Stimulated activated CD4-positive, alpha-beta T cell treated with anti-CD3 and anti-CD28 coated beads, Interleukin-12 subunit alpha, Interleukin-12 subunit beta, amount 100 ng/mL, for 24 hours (primary cell): Measurements from ENCODE around the gene PDE6G.

ENCODE experiments used
- DNase-seq, 2 experiments: peaks; one replicate each; pipeline ENCODE4 v3.0.0-alpha.2; 2020; ENCODE audit warnings: low read depth in 2 of 2

PDE6G gene

GRCh38 chr17:81656118-81656743 lies at the start of gene PDE6G:
Gene PDE6G, minus strand, starts transcription at chr17:81656542. Its CDS starts 3,237 bp downstream, at chr17:81653305.
- DNase-seq = no peak

GRCh38 chr17:81705518-81706231 lies 49.3 kb upstream of the PDE6G start:
- DNase-seq = no peak

GRCh38 chr17:81703747-81704654 lies 47.7 kb upstream of the PDE6G start:
- no peak for DNase-seq

- peak; percentile 78 to 84 for DNase-seq
Observed at GRCh38 chr17:81702934-81703746, 46.8 kb upstream of the PDE6G start, which contains the start of gene MRPL12. Gene MRPL12, plus strand, starts transcription at chr17:81703367. Its CDS starts 135 bp downstream, at chr17:81703502.

DNA sequence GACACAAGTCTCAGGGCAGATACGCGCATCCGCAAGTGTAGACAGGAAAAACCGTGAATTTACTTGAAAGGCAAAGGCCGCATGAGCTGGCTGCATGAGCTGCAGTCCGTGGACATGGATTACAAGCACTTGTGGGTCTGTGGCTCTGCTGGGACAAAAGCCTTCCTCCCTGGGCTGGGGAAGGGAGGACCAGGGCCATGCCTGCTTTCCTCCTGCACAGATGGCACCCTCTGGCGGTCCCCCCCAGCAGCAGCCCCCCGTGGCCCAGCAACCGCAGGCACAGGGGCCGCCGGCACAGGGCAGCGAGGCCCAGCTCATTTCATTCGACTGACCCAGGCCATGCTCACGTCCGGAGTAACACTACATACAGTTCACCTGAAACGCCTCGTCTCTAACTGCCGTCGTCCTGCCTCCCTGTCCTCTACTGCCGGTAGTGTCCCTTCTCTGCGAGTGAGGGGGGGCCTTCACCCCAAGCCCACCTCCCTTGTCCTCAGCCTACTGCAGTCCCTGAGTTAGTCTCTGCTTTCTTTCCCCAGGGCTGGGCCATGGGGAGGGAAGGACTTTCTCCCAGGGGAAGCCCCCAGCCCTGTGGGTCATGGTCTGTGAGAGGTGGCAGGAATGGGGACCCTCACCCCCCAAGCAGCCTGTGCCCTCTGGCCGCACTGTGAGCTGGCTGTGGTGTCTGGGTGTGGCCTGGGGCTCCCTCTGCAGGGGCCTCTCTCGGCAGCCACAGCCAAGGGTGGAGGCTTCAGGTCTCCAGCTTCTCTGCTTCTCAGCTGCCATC lies 45.1 kb upstream of the PDE6G start:
- no peak for DNase-seq

GRCh38 chr17:81700353-81701287 lies 44.3 kb upstream of the PDE6G start:
- no peak for DNase-seq

DNA sequence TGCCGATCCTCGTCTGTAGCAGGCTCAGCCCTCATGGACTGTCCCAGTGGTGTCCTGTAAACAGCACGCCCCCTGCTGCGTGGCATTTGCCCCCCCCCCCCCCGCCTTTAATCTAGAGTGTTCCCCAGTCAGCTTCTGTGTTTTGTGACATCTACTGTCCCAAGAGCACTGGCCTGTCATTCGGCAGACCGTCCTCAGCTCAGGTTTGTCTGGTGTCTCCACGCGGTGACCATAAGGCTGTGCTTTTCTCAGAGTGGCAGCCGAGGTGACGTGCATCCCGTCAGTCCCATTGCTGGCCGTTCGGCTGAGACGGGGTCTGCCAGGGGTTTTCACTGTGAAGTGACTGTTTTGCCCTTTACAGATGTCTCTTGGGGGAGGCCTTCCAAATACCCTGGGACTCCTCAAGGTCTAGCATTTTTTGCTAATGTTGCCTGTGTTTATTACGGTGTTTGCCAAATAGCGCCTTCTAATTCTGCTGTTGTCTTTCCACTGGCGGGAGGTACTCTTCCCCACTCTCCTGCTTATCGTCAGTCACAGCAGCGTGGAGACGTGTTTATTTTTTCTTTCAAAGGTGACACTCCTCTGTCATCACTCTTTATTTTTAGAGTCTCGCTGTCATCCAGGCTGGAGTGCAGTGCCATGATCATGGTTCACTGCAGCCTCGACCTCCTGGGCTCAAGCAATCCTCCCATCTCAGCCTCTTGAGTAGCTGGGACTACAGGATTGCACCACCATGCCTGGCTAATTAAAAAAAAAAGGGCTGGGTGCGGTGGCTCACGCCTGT lies 41.1 kb upstream of the PDE6G start:
- DNase-seq = no peak

GRCh38 chr17:81696218-81696941 lies 40.0 kb upstream of the PDE6G start:
- DNase-seq = no peak

DNA sequence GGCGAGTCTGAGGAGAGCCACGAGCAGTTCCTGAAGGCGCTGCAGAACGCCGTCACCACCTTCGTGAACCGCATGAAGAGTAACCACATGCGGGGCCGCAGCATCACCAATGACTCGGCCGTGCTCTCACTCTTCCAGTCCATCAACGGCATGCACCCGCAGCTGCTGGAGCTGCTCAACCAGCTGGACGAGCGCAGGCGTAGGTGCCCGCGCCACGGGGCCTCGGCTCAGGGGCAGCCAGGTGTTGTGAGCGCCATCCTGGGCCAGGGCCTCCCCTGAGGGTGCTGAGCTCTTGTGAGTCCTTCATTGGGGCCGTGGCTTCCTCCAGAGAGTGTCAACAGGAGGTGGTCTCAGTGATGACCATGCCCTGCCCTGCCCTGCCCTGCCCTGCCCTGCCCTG lies 39.5 kb upstream of the PDE6G start:
- DNase-seq = no peak

- DNase-seq = no peak
Observed at GRCh38 chr17:81695211-81695610, 38.9 kb upstream of the PDE6G start.

- DNase-seq = no peak
Observed at GRCh38 chr17:81694810-81695209, 38.5 kb upstream of the PDE6G start.

DNA sequence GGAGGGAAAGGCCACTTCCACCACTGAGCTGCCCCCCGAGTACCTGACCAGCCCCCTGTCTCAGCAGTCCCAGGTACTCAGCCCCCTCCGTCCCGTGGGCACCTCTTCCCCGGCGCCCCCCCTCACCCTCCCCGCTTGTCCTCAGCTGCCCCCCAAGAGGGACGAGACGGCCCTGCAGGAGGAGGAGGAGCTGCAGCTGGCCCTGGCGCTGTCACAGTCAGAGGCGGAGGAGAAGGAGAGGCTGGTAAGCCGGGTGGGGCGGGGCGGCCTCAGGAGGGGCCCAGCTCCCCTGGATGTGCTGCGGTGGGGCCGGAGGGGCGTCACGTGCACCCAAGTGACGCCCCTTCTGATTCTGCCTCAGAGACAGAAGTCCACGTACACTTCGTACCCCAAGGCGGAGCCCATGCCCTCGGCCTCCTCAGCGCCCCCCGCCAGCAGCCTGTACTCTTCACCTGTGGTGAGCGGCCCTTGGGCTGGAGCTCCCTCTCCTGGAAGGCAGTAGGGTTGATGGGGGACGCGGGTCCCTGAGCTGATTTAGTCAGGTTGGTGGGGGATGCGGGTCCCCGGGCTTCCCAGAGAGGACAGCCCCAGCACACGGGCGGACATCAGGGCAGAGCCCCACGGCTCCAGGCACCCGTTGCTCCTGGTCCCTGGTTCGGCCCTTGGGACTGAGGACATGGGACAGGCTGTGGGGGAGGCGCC lies 37.3 kb upstream of the PDE6G start:
- DNase-seq = no peak

- no peak for DNase-seq
Observed at GRCh38 chr17:81691608-81692007, 35.3 kb upstream of the PDE6G start.

DNA sequence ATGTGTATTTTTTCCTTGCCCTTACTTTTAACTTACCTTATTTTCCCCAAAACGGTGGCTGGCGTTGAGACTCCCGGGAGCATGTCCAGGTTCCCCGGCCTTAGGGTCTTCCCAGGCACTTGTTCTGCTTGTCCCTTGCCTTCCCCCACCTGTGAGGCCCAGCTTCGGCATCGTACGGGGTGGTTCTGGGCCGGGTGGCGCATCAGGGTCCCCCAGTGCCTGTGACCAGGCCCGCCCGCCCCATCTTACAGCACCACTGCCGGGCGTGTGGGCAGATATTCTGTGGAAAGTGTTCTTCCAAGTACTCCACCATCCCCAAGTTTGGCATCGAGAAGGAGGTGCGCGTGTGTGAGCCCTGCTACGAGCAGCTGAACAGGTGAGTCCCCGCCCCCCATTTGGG lies 34.9 kb upstream of the PDE6G start:
- DNase-seq = no peak

- DNase-seq = no peak
Observed at GRCh38 chr17:81690549-81690948, 34.2 kb upstream of the PDE6G start.

DNA sequence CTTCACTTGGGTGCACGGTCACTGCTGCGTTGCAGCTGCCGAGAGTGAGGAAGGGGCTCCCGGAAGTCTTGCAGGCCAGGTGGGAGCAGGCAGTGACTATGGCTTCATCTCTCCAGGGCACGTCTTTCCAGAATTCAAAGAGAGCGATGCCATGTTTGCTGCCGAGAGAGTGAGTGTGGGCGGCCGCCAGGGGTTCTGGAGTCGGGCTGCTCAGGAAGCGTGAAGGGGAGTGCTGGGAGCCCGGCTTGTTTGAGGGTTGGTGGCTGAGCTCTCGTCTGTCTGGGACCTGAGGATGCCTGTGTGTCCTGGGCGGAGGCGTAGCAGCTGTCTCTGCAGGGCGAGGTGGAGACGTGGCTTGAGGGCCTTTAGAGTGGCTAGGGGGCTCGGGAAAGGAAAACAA lies 33.7 kb upstream of the PDE6G start:
- DNase-seq = no peak

DNA sequence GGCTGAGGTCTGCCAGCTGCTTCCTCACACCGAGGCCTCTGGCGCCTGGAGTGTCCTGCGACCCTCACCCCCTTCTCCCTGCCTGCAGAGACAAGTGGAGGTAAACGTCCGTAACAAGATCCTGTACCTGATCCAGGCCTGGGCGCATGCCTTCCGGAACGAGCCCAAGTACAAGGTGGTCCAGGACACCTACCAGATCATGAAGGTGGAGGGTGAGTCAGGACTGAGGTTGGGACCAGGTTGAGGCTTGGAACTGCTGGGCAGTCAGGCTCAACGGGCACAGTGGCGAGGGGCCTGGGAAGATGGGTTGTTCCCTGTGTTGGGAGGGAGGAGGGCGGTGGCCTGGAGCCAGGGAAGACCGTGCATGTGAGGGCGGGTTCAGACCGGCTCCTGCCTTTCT lies 32.3 kb upstream of the PDE6G start:
- DNase-seq = no peak
